ENCODE data around the gene TSPAN13.
"Not testable (repeated sequence)": the region's sequence is repeated elsewhere in the genome, so short reads cannot be mapped to it uniquely, and the experiment has no call there.

DNA sequence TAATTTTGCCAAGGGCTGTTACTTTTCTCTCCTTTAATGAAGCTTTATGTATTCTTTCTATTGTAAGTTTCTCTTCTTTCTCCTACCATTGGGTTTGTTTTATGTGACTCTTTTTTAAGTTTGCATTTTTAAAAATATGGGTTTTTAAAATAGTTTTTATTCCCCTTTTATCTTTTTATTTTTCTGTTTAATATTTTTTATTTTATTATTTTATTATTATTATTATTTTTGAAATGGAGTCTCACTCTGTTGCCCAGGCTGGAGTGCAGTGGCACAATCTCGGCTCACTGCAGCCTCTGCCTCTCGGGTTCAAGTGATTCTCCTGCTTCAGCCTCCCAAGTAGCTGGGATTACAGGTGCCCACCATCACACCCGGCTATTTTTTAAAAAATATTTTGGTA lies 16.4 kb downstream of the TSPAN13 start:
- TF ChIP-seq POLR2A, POLR2AphosphoS5 (IDR thresholded peaks at IDR 0.05): not testable (repeated sequence)
- TF ChIP-seq, protein P1, sequence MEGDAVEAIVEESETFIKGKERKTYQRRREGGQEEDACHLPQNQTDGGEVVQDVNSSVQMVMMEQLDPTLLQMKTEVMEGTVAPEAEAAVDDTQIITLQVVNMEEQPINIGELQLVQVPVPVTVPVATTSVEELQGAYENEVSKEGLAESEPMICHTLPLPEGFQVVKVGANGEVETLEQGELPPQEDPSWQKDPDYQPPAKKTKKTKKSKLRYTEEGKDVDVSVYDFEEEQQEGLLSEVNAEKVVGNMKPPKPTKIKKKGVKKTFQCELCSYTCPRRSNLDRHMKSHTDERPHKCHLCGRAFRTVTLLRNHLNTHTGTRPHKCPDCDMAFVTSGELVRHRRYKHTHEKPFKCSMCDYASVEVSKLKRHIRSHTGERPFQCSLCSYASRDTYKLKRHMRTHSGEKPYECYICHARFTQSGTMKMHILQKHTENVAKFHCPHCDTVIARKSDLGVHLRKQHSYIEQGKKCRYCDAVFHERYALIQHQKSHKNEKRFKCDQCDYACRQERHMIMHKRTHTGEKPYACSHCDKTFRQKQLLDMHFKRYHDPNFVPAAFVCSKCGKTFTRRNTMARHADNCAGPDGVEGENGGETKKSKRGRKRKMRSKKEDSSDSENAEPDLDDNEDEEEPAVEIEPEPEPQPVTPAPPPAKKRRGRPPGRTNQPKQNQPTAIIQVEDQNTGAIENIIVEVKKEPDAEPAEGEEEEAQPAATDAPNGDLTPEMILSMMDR (IDR thresholded peaks at IDR 0.05): not testable (repeated sequence)

Data from stomach (tissue), 4 donors.